ENCODE measurements around the gene AP2B1.

DNA sequence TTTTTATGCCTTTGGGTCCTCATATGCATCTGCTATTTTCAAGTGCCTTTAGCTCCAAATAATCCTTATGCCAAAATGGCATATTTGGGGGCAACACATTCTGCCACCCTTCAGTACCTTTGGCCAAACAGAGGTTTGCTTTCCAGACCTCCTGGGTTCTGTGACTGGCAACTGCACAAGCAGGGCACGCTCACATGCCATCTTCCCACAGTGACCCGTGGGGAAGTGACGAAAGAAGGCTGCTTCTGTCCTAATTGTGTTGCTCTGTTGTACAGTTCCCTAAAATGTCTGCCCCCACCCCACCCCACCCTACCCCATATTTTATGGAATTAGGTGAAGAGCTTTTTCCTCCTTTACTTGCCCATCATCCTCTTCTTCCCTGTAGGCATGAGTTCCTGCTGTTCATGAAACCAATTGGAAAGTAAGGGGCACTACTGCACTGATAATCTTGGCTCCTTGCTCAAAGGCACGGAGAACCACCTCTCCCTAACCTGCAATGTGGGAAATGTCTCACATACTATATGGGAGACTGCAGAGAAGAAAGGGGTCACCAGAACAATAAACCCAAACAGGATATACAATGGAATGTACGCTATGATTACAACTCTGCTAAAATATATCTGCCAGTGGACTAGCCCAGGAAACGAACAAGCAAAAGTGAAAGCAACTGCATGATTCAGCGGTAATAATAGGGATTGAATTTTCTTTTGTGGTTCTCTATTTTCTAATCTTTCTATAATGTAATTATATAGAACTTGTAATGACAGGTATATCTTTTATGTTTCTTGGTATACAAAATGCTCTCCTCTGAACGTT, 46.3 kb upstream of the AP2B1 start:
- TF ChIP-seq EZH2 (IDR thresholded peaks at IDR 0.05; ENCODE audit: low read length) (no peak), CTCF (optimal IDR thresholded peaks at IDR 0.05 in 1 of 3, IDR thresholded peaks at IDR 0.05 in 1 of 3, conservative IDR thresholded peaks at IDR 0.05 in 1 of 3; ENCODE audit: extremely low read depth in 1 of 3, insufficient read depth in 2 of 3, low read length in 3 of 3) (no peak)
